GM18505 (cell line): Measurements from ENCODE around the gene CYREN.
"Not testable (repeated sequence)": the region's sequence is repeated elsewhere in the genome, so short reads cannot be mapped to it uniquely, and the experiment has no call there.

ENCODE experiments used
- ATAC-seq: cut with Tn5 transposase; IDR thresholded peaks from one replicate; pipeline ENCODE4 v1.9.1; 2021; ENCODE audit not compliant: unreplicated experiment
- POLR2A ChIP-seq: IDR thresholded peaks from 4 replicates; pipeline ENCODE4 v1.6.1; 2011; ENCODE audit warnings: borderline replicate concordance; ENCODE audit not compliant: insufficient read depth, insufficient read length; ENCODE audit errors: extremely low read depth

The CYREN gene, protein sequence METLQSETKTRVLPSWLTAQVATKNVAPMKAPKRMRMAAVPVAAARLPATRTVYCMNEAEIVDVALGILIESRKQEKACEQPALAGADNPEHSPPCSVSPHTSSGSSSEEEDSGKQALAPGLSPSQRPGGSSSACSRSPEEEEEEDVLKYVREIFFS

DNA sequence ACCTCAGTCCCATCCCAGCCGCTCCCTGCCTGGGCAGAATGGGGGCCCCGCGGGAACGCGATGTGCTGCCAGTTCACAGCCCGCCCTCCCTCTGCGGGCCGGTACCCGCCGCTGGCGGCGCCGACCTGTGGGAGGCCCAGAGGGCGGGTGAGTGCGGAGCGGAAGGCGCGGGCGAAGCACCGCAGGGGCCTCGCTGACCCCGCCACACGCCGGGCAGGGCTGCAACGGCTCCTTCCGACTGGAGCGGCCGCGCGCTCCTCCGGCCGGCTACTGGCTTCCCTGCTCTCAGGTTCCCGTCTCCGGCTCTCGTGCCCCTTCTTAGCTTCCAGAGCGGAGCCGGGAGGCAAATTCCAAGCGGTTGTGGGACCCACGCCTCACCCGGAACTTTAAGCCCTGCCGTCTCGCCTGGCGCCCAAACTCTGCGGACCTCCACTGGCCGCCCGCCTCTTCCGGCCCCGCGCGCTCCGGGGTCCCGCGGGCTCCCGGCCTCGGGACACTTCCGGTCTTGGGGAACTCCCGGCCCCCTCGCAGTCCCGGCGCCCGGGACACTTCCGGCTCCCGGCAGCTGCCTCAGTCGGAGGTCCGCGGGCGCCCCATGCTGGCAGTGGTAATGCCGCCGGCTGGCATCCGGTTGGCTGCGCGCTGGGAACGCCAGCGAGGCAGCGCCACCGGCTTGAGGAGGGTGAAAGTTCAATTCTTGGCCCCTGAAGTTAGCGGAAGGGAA lies at the start of gene CYREN:
CYREN (minus strand) TSS at position 434 of the 724 bp plus-strand sequence. CDS start 1,785 bp downstream, outside the sequence.
- peak; percentile 78 for ATAC-seq
- TF ChIP-seq POLR2A = peak; percentile 73

DNA sequence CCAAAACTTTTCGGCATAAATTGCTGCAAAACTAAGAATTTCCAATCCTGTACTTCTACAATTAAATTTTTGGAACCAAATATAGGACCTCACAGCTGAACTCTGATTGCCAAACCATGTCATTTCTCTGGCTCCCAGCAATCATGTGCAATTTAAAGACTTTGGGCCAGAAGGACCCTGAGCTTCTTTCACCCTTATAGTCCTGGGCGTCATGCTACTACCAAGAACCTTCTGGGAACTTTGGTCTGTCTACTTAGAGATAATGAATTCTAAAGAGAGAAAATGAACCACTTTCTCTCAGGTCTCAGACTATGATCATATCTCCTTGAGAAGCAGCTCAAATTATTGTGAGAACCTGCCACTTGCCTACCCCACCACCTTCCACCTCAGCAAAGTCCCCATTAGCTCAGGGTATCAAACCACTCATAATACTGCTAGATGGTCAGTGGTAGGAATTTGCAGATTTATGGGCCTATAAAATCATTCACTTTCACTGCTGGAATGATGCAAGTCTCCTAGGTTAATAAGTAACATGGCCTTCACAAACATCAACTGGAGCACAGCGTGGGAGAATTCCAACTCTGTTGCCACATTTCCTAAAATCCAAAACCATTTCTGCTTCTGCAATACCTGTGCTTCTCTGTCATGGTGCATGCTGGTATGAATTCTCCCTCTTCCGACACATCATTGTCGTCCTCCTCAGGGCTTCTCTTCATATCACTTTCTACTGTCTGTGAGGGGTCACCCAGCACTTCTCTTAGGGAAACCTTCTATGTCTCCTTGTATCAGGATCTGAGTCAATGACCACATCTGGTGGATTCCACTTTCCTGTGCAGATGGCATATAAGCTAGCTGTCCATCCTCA lies 47.4 kb upstream of the CYREN start:
- ATAC-seq = no peak

DNA sequence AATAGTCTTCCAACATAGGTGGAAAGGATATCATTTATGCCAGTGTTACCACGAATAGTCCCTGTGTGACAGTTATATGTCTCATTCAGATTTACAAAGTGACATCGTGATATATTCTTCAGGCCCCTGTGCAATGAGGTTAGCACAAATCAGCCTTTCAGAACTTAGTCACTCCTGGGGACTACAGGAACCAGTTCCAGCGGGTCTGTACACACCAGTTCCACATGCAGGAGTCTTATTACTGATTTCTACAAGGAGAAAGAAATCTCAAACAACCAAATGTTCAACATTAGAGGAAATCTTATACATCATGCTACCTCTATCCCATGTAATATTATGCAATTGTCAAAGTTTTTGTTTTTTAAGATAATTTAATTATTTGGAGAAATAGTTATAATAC lies 45.2 kb upstream of the CYREN start:
- no peak for ATAC-seq
- TF ChIP-seq POLR2A = no peak

More for the DNA sequence above, 47.4 kb upstream of the CYREN start:
- no peak for TF ChIP-seq POLR2A

DNA sequence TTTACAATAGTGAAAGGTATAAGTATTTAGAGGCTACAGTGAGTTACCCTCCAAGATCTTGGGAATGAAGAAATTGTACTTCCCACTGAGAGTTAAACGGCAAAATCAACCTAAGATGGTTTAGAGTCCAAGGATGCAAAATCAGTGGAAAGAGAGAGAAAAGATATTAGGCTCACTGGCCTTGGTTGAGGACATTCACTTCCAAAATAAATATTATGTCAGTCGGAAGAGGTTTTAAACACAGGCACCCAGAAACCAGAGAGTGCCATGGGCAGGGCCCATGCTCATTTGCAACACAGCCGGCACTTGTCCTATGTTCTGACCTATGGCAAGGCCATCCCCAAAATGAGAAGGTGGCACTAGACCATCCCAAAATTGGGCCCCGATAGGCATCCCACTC lies 44.7 kb upstream of the CYREN start:
- no peak for TF ChIP-seq POLR2A
- no peak for ATAC-seq

DNA sequence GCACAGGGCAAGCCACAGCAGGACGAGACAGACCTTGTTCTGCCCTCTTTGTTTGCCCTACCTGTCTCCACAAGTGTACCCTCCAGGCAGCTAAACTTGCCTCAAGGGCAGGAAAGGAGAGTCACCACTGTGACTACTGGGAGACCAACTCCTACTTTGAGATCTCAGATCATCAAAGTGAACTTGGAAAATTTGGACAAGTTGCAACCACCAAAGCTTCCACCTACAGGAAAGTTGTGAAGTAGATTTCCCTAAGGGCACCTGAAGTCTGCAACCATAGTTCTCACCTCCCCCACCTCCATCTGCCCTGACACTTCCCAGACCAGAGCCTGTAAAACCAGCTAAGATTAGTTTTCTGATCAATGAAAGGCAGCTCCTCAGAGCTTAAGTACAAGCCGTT lies 43.3 kb upstream of the CYREN start:
- ATAC-seq = no peak
- no peak for TF ChIP-seq POLR2A

DNA sequence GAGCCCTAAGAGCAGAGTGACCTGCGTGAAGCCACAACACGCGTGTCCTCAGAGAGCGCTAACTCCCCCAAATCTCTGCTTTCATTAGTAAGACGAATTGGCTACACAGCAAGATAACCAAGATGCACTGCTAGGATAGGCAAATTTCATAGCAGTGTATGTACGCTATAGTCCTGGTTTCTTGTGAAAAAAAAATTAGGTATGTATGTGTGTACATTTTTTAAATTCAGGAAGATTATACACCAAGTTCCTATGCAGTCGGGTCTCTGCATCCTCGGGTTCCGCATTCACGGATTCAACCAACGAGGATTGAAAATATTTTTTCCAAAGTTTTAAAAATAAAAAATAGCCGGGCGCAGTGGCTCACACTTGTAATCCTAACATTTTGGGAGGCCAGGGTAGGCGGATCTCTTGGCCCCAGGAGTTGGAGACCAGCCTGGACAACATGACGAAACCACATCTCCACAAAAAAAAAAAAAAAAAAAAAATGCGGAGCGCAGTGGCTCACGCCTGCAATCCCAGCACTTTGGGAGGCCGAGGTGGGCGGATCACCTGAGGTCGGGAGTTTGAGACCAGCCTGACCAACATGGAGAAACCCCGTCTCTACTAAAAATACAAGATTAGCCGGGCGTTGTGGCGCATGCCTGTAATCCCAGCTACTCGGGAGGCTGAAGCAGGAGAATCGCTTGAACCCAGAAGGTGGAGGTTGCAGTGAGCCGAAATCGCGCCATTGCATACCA lies 41.6 kb upstream of the CYREN start:
- not testable (repeated sequence) for ATAC-seq

DNA sequence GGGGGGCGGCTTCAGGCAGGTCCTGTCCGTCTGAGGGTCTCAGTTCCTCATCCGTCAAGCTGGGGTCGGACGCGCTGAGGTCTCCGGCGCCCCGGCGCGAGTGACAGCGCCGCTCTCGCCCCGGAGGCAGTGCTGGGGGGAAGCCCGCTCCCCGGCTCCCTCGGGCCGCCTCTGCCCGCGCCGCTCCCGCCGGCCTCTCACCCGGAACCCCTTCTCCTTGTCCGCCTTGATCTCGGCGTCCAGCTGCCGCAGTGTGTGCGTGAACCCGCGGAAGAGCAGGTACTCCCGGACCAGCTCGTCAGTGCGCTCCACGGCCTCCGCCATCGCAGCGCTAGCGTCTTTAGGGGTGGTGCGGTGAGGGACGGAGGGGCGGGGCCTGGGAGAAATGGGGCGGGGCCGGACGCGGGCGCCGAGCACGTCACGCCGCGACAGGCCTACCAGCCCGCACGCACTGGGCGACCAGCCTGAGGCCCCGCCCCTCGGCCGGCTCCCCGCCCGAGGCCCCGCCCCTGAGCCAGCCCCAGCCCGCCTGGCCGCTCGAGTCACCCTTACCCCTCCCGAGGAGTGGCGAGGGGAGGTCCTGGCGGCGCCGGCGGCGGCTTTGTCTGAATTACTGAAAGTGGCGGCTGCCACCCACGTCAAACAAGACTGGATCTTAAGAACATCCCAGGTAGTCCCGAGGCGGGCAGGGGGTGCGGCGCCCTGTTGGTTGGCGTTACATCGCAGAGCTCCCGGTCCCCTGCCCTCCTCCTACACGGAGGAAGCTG lies 40.9 kb upstream of the CYREN start, which contains the start of gene WDR91:
WDR91 (minus strand) TSS at position 348 of the 767 bp plus-strand sequence; CDS start at position 324, 24 bp downstream.
- peak; percentile 77 for ATAC-seq
- TF ChIP-seq POLR2A = peak; percentile 93

DNA sequence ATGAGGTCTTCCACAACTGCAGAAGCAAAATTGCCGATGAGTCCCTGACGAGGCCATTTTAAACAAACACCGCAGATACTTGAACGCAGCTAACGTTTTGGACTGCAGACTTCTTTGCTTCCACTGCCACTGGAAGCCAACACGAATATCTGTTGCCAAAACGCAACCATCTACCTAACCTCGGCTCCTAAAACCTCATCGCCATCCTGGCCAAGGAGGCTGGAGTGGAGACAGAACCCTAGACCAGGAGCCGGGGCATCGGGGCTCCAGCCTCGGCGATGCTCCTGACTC lies 40.3 kb upstream of the CYREN start:
- TF ChIP-seq POLR2A = no peak
- ATAC-seq = no peak

DNA sequence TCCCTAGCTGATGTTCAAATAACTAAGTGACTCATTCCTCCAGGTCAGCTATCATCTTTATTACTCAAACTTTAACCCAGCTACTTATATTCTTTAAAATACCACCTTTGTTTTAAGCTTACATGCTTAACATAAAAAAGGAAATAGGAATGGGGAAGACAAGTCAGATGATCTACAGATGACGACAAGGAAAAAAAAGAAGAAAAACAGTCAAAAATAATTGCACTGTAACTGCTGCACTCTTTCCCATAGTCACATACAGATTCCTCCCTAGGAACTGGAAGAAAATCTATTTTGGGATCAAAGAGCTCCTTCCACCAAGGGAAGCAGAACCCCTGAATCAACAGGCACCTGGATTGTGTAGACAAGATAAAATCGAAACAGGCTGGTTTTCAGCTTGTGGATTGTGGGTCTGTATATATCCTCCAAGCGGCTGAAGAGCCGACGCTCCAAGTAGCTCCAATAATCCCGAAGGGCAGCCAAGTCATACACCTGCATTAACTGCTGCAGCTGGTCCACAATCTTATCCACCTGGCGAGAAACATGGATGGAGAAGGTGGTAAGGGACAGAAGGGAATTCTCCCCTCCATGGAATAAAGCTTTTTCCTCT lies 38.8 kb upstream of the CYREN start:
- no peak for TF ChIP-seq POLR2A

DNA sequence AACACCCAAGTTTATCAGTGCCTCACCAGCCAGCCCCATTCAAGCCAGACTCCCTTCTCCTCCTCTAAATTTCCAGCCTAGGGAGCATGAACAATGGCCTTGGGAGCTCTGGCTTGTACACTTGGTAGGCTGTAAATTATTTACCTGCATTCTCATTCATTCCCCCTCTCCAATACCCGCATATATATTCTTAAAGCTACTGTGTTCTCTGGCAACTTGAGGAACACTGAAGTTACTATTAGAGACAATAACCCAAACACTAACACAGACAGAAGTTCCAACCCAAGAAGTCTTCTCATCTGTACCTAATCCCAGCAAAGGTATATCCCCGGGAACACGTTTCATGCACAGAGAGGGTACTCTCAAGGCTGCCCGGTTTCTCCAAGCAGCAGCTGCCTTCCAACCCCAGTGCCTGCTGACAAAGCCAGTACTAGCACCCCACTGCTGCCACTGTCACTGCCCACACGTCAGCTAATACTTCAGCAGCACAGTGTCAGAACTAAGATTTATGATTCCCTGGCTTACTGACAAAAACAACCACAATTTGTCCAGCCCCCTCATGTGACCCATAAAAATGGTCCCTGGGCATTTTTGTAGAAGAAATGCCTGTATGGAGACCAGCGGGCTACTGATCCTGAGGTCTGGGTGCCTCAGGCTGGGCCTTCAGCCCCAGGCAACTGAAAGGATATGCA lies 37.7 kb upstream of the CYREN start:
- TF ChIP-seq POLR2A = no peak
- ATAC-seq = no peak

More for the DNA sequence above, 38.8 kb upstream of the CYREN start:
- ATAC-seq = no peak

DNA sequence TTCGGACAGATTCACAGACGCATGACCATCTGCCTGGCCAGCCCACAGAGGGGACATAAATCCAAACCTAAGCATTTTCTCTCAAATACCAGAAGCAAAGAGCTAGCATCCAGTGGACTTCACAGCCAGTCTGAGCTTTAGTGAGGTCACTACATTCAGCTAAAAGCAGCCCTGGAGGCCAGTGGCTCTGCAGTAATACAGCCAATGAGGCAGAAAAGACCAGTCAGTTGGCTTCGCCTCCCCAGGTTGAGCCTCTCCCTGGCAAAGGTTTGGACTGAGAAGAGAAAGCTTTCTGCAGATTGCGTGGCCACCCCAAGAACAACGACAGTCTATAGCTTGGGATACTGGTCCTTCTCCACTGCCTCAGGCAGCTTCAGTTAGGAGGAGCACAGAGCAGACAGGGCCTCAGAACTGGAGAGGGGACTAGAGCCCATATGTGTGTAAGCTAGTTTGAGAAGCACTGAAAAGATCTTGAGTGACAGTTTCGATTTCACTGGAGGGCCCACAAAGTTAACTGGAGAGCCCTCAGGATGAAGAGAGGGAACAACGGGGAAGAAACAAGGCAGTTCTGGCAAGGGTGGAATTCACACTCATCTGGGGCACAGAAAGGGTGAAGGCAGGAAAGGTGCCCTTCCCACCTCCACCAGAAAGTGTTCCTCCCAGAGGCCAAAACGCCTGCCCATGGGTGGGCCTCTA lies 37.0 kb upstream of the CYREN start:
- no peak for ATAC-seq
- peak; percentile 49 for TF ChIP-seq POLR2A
